Fibroblast of lung (primary cell): ENCODE results near the gene NRM. TPM values are rescaled to one million over a fixed set of nuclear protein-coding genes. Genes with fewer than 3 reads are reported as not detected.

Experiments
- DNase-seq, 2 donors: peaks; one replicate each; pipeline versions ENCODE4 v3.0.0 to v3.0.0-alpha.2; 2010; ENCODE audit warnings: low read depth in 2 of 2
- H2AFZ ChIP-seq: 2 replicates; pipeline ENCODE4 v1.5.1; 2012; ENCODE audit warnings: low read length, control low read depth, inconsistent platforms
- H3K27ac ChIP-seq: 2 replicates; pipeline ENCODE4 v1.5.1; 2011; ENCODE audit warnings: low read length, control low read depth; ENCODE audit not compliant: insufficient read depth
- H3K27me3 ChIP-seq: 2 replicates; pipeline ENCODE4 v1.5.1; 2011; ENCODE audit warnings: mild to moderate bottlenecking, low read length; ENCODE audit not compliant: control insufficient read depth, insufficient read depth
- H3K36me3 ChIP-seq: 2 replicates; pipeline ENCODE4 v1.5.1; 2011; ENCODE audit warnings: low read length; ENCODE audit not compliant: control insufficient read depth, insufficient read depth
- H3K4me1 ChIP-seq: 2 replicates; pipeline ENCODE4 v1.5.1; 2011; ENCODE audit warnings: low read length; ENCODE audit not compliant: control insufficient read depth, insufficient read depth; ENCODE audit errors: extremely low read depth
- H3K4me2 ChIP-seq: 2 replicates; pipeline ENCODE4 v1.5.1; 2011; ENCODE audit warnings: low read length, control low read depth; ENCODE audit not compliant: insufficient read depth; ENCODE audit errors: extremely low read depth
- H3K4me3 ChIP-seq, 4 experiments: fragments of 200-600 bp in 1 of 4; sonication (generic) in 1 of 4; replicated peaks in 1 of 4; 2 replicates each; pipeline ENCODE4 v1.5.1; 2011 to 2016; ENCODE audit warnings: low read length in 4 of 4, low read depth in 3 of 4, mild to moderate bottlenecking in 3 of 4, control low read depth in 2 of 4, inconsistent platforms in 1 of 4, mixed read lengths in 1 of 4; ENCODE audit not compliant: insufficient read depth in 1 of 4; ENCODE audit errors: control extremely low read depth in 1 of 4
- H3K79me2 ChIP-seq: 2 replicates; pipeline ENCODE4 v1.5.1; 2012; ENCODE audit warnings: mild to moderate bottlenecking, low read length, inconsistent platforms; ENCODE audit not compliant: control insufficient read depth, insufficient read depth
- H3K9ac ChIP-seq: 2 replicates; pipeline ENCODE4 v1.5.1; 2011; ENCODE audit warnings: mild to moderate bottlenecking, low read length, control low read depth; ENCODE audit not compliant: insufficient read depth
- H3K9me3 ChIP-seq: 2 replicates; pipeline ENCODE4 v1.5.1; 2012; ENCODE audit warnings: low read depth, low read length; ENCODE audit not compliant: control insufficient read depth, insufficient read depth
- H4K20me1 ChIP-seq: 2 replicates; pipeline ENCODE4 v1.5.1; 2011; ENCODE audit warnings: low read length; ENCODE audit not compliant: control insufficient read depth, insufficient read depth; ENCODE audit errors: extremely low read depth
- CTCF ChIP-seq, 2 donors: IDR thresholded peaks in 1 of 2; conservative IDR thresholded peaks in 1 of 2; 1 replicate in 1 of 2; 2 replicates in 1 of 2; pipeline ENCODE4 v1.5.1; 2011 to 2012; ENCODE audit warnings: low read length in 2 of 2, control low read depth in 1 of 2, inconsistent platforms in 1 of 2, low read depth in 1 of 2, mild to moderate bottlenecking in 1 of 2
- EZH2 ChIP-seq: IDR thresholded peaks from 2 replicates; pipeline ENCODE4 v1.5.1; 2012; ENCODE audit warnings: low read length, control low read depth, mild to moderate bottlenecking; ENCODE audit errors: missing control alignments
- polyA plus RNA-seq, 2 donors: library from polyadenylated mRNA; depleted of rRNA in 1 of 2; stranded (reverse) in 1 of 2; unstranded in 1 of 2; fragments of >200 nt; gene quantifications; 2 replicates each; pipeline ENCODE4 v1.2.1, GENCODE V29; 2011 to 2012; ENCODE audit warnings: missing spikeins in 1 of 2
- total RNA-seq: library from RNA; depleted of rRNA; stranded (reverse); fragments of >200 nt; gene quantifications from 2 replicates; pipeline ENCODE4 v1.2.1, GENCODE V29; 2014

Gene NRM
- total and polyA plus RNA-seq, 2 donors (not counting 1 experiment from before 2014, with no cell fraction given) = 2.5 to 18.3 TPM

- no peaks in the 10 kb centered on the region for H3K4me1 ChIP-seq
- no peak overlapping the region for H3K4me2 ChIP-seq
- H3K27me3 ChIP-seq = no peaks in the 10 kb centered on the region
- H3K27ac ChIP-seq = no peak overlapping the region
- no peaks in the 10 kb centered on the region for H3K9me3 ChIP-seq
- peak in 1 of 2 donors; percentile 8 for DNase-seq
- no peak overlapping the region for H3K9ac ChIP-seq
- H4K20me1 ChIP-seq = no peaks in the 10 kb centered on the region
- TF ChIP-seq EZH2 = no peak
- no peak overlapping the region for H2AFZ ChIP-seq
- peaks cover 13% of the 10 kb centered on the region for H3K36me3 ChIP-seq
- H3K79me2 ChIP-seq = no peaks in the 10 kb centered on the region
- no peak overlapping the region for H3K4me3 ChIP-seq
These were observed 35.7 kb downstream of the NRM start for GRCh38 chr6:30654798-30655742.

- H3K4me3 ChIP-seq = no peak overlapping the region
- H2AFZ ChIP-seq = no peak overlapping the region
- no peak overlapping the region for H3K4me2 ChIP-seq
- no peak overlapping the region for H3K27ac ChIP-seq
- H3K36me3 ChIP-seq = peaks cover 3% of the 10 kb centered on the region
- no peaks in the 10 kb centered on the region for H4K20me1 ChIP-seq
- TF ChIP-seq CTCF (conservative IDR thresholded peaks at IDR 0.05 in 1 of 2, IDR thresholded peaks at IDR 0.05 in 1 of 2; ENCODE audit: low read depth in 1 of 2, low read length in 2 of 2) (no peak), EZH2 (no peak)
- H3K27me3 ChIP-seq = no peaks in the 10 kb centered on the region
- H3K79me2 ChIP-seq = peaks cover 11% of the 10 kb centered on the region
- H3K9ac ChIP-seq = no peak overlapping the region
- peaks cover 4% of the 10 kb centered on the region for H3K4me1 ChIP-seq
- no peak for DNase-seq
- no peaks in the 10 kb centered on the region for H3K9me3 ChIP-seq
These were observed 39.6 kb downstream of the NRM start for GRCh38 chr6:30651143-30651542.

- TF ChIP-seq EZH2 (no peak), CTCF (conservative IDR thresholded peaks at IDR 0.05 in 1 of 2, IDR thresholded peaks at IDR 0.05 in 1 of 2; ENCODE audit: low read depth in 1 of 2, low read length in 2 of 2) (no peak)
- H3K27ac ChIP-seq = peak overlapping the region; percentile 72
- peak; percentile 34 to 37 for DNase-seq
These were observed 43.3 kb downstream of the NRM start for GRCh38 chr6:30647242-30648116.

More at GRCh38 chr6:30647242-30648116, 43.3 kb downstream of the NRM start:
- H3K4me2 ChIP-seq = peak overlapping the region; percentile 83
- H2AFZ ChIP-seq = peak overlapping the region; percentile 85
- H3K9me3 ChIP-seq = no peaks in the 10 kb centered on the region
- peaks cover 2% of the 10 kb centered on the region for H3K36me3 ChIP-seq
- H3K9ac ChIP-seq = peak overlapping the region; percentile 80
- H3K4me1 ChIP-seq = peaks cover 4% of the 10 kb centered on the region
- H3K4me3 ChIP-seq = peak overlapping the region; percentile 82 to 97 (median 96)
- H4K20me1 ChIP-seq = no peaks in the 10 kb centered on the region
- no peaks in the 10 kb centered on the region for H3K27me3 ChIP-seq
- peaks cover 11% of the 10 kb centered on the region for H3K79me2 ChIP-seq
